CD4-positive, alpha-beta T cell (primary cell): ENCODE data around the gene PPFIBP2. TPM values are rescaled to one million over a fixed set of nuclear protein-coding genes. Genes with fewer than 3 reads are reported as not detected.

Experiments
- ATAC-seq: fragments of 200-7000 bp; cut with Tn5 transposase; one replicate; pipeline ENCODE4 v1.10.0; 2022; ENCODE audit warnings: mild to moderate bottlenecking; ENCODE audit not compliant: poor library complexity
- CTCF ChIA-PET: fragments of 350-600 bp; sonication (Branson Sonifier 250); formaldehyde crosslinking; loops from one replicate; lab custom pipeline; 2021; ENCODE audit warnings: antibody characterized with exemption, inconsistent platforms; lab: Charles Lee
- POLR2A ChIA-PET: fragments of 350-600 bp; sonication (Branson Sonifier 250); formaldehyde crosslinking; loops from one replicate; lab custom pipeline; 2021; ENCODE audit warnings: antibody characterized with exemption, inconsistent platforms; lab: Charles Lee
- DNase-seq, 14 experiments: peaks; one replicate each; pipeline ENCODE4 v3.0.0-alpha.2; 2013 to 2020; ENCODE audit warnings: mixed read lengths in 2 of 14
- H3K27ac ChIP-seq, 2 donors: one replicate each; pipeline versions ENCODE4 v1.5.1 to v1.7.0; 2013; ENCODE audit warnings: low read length in 2 of 2, low read depth in 1 of 2, mild to moderate bottlenecking in 1 of 2
- H3K27me3 ChIP-seq, 2 experiments: 1 replicate in 1 of 2; 2 replicates in 1 of 2; pipeline versions ENCODE4 v1.6.1 to v1.7.0; 2013; ENCODE audit warnings: low read length in 2 of 2, control low read depth in 1 of 2, mild to moderate bottlenecking in 1 of 2, moderate library complexity in 1 of 2; ENCODE audit not compliant: insufficient read depth in 2 of 2, control insufficient read depth in 1 of 2
- H3K36me3 ChIP-seq: one replicate; pipeline ENCODE4 v1.6.1; 2013; ENCODE audit warnings: low read length, control low read depth; ENCODE audit not compliant: insufficient read depth
- H3K4me1 ChIP-seq: one replicate; pipeline ENCODE4 v1.6.1; 2013; ENCODE audit warnings: low read length, control low read depth; ENCODE audit not compliant: insufficient read depth
- H3K4me3 ChIP-seq: one replicate; pipeline ENCODE4 v1.5.1; 2013; ENCODE audit warnings: mild to moderate bottlenecking, low read length, moderate library complexity
- H3K9me3 ChIP-seq, 2 experiments: 1 replicate in 1 of 2; 2 replicates in 1 of 2; pipeline versions ENCODE4 v1.6.1 to v1.7.0; 2013; ENCODE audit warnings: low read length in 2 of 2, mild to moderate bottlenecking in 2 of 2, control low read depth in 1 of 2, moderate library complexity in 1 of 2; ENCODE audit not compliant: control insufficient read depth in 1 of 2, insufficient read depth in 1 of 2
- H3K27ac Mint-ChIP-seq: one replicate; pipeline ENCODE4 v1.8.0; 2020; ENCODE audit warnings: mixed read lengths
- H3K27me3 Mint-ChIP-seq: one replicate; pipeline ENCODE4 v1.8.0; 2021; ENCODE audit warnings: mixed read lengths
- H3K36me3 Mint-ChIP-seq: one replicate; pipeline ENCODE4 v1.8.0; 2021; ENCODE audit warnings: low read depth, mixed read lengths
- H3K4me1 Mint-ChIP-seq: one replicate; pipeline ENCODE4 v1.8.0; 2021; ENCODE audit warnings: low read depth, mixed read lengths
- H3K4me3 Mint-ChIP-seq: one replicate; pipeline ENCODE4 v1.8.0; 2020; ENCODE audit warnings: mild to moderate bottlenecking, mixed read lengths
- H3K9me3 Mint-ChIP-seq: one replicate; pipeline ENCODE4 v1.8.0; 2020; ENCODE audit warnings: mixed read lengths
- intact Hi-C, 2 experiments: fragments of 100-400 bp; cut with DNase I in 1 of 2; cut with micrococcal nuclease in 1 of 2; formaldehyde crosslinking; loops; one replicate each; pipeline versions ENCODE4 v1.15.1 to v1.9.0; 2023 to 2025; cut with DNase I, micrococcal nuclease
- total RNA-seq, 174 experiments: library from RNA in 2 of 174; stranded (reverse) in 2 of 174; gene quantifications; one replicate each; pipeline ENCODE4 v1.2.3 and lab custom pipeline; 2021 to 2026
- TF ChIP-seq, protein P1 (sequence below): fragments of 200-600 bp; IDR thresholded peaks from one replicate; pipeline ENCODE4 v1.8.0; 2022; ENCODE audit warnings: antibody characterized with exemption, mild to moderate bottlenecking

PPFIBP2 gene
- total RNA-seq, 2 experiments from 2014 or later: 27.0 to 35.9 TPM

DNA sequence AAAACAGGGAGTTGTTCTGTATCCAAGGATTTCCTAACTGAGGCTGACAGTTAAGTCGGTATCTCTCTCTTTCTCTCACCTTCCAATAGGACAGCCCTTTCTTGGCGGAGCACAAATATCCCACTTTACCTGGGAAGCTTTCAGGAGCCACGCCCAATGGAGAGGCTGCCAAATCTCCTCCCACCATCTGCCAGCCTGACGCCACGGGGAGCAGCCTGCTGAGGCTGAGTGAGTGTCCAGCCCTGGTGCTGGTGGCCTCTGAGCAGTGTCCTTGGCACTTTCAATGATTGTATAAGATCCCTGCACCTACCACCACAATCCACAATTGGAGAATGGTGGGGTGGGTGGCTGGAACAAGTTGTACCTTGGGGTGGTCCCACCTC, 125.8 kb downstream of the PPFIBP2 start:
- ChIA-PET POLR2A (no interaction called here), CTCF (no interaction called here)
- Mint-ChIP-seq H3K4me1 (no peaks in the 10 kb centered on the region), H3K36me3 (peaks cover 88% of the 10 kb centered on the region), H3K27ac (no peak overlapping the region), H3K9me3 (no peaks in the 10 kb centered on the region), H3K27me3 (no peaks in the 10 kb centered on the region), H3K4me3 (no peak overlapping the region)
- DNase-seq: no peak
- H3K36me3 ChIP-seq: no peaks in the 10 kb centered on the region
- no peak overlapping the region for H3K4me3 ChIP-seq
- no peak for ATAC-seq
- no peak overlapping the region for H3K27ac ChIP-seq
- no peaks in the 10 kb centered on the region for H3K4me1 ChIP-seq
- H3K27me3 ChIP-seq: no peaks in the 10 kb centered on the region
- TF ChIP-seq, protein P1, sequence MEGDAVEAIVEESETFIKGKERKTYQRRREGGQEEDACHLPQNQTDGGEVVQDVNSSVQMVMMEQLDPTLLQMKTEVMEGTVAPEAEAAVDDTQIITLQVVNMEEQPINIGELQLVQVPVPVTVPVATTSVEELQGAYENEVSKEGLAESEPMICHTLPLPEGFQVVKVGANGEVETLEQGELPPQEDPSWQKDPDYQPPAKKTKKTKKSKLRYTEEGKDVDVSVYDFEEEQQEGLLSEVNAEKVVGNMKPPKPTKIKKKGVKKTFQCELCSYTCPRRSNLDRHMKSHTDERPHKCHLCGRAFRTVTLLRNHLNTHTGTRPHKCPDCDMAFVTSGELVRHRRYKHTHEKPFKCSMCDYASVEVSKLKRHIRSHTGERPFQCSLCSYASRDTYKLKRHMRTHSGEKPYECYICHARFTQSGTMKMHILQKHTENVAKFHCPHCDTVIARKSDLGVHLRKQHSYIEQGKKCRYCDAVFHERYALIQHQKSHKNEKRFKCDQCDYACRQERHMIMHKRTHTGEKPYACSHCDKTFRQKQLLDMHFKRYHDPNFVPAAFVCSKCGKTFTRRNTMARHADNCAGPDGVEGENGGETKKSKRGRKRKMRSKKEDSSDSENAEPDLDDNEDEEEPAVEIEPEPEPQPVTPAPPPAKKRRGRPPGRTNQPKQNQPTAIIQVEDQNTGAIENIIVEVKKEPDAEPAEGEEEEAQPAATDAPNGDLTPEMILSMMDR: no peak
- intact Hi-C loops: no loop called here
- no peaks in the 10 kb centered on the region for H3K9me3 ChIP-seq

DNA sequence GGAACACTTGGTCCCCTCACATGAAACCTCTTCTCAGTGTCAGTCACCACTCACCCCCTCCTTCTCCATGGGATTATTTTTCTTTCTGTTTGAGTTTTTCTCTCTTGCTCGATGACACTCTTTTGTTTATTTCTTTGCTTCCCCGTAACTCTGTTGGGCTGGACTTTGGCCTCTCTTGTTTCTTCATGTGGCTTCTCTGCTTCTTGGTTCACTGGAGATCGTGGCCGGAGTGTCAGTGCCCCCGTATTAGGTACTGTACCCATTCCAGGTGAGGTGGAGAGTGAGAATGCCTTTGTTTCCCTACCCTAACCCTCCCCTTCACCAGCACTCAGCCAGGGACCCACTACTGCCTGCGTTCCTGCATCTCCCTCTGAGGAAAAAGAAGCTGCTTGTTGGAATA, 127.0 kb downstream of the PPFIBP2 start:
- H3K4me1 Mint-ChIP-seq: no peaks in the 10 kb centered on the region
- H3K27me3 ChIP-seq: no peaks in the 10 kb centered on the region
- ATAC-seq: no peak
- no peaks in the 10 kb centered on the region for H3K9me3 Mint-ChIP-seq
- H3K27ac ChIP-seq: no peak overlapping the region
- intact Hi-C loops: no loop called here
- no peaks in the 10 kb centered on the region for H3K9me3 ChIP-seq
- POLR2A ChIA-PET: no interaction called here
- H3K4me3 Mint-ChIP-seq: no peak overlapping the region
- no peak for DNase-seq
- H3K27me3 Mint-ChIP-seq: no peaks in the 10 kb centered on the region
- H3K4me1 ChIP-seq: no peaks in the 10 kb centered on the region
- H3K36me3 ChIP-seq: no peaks in the 10 kb centered on the region
- TF ChIP-seq, protein P1: no peak
- no peak overlapping the region for H3K27ac Mint-ChIP-seq
- CTCF ChIA-PET: no interaction called here
- peaks cover 83% of the 10 kb centered on the region for H3K36me3 Mint-ChIP-seq
- no peak overlapping the region for H3K4me3 ChIP-seq

DNA sequence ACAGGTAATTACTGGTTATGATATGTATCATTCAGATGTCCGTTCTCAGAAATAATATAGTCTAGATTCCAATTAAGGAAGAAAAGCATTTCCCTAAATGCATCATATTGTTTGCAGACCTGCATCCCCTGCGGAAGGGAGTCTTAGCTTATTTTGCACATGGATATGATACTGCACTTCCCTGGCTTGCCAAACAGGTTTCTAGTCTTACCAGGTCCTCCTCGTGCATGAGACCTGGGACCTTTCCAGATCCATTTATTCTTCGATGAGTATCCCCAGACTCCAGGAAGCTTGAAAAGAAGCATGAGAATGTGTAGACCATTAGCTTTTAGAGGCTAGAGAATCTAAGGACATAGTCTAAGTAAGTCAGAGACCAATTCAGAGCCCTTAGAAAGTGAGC, 128.9 kb downstream of the PPFIBP2 start:
- peaks cover 81% of the 10 kb centered on the region for H3K36me3 Mint-ChIP-seq
- no peak overlapping the region for H3K27ac Mint-ChIP-seq
- TF ChIP-seq, protein P1: no peak
- DNase-seq: no peak
- intact Hi-C loops: no loop called here
- Histone ChIP-seq H3K27me3 (no peaks in the 10 kb centered on the region), H3K4me1 (no peaks in the 10 kb centered on the region), H3K36me3 (no peaks in the 10 kb centered on the region), H3K9me3 (no peaks in the 10 kb centered on the region), H3K4me3 (no peak overlapping the region), H3K27ac (no peak overlapping the region)
- POLR2A ChIA-PET: no interaction called here
- H3K4me3 Mint-ChIP-seq: no peak overlapping the region
- ATAC-seq: no peak
- no peaks in the 10 kb centered on the region for H3K4me1 Mint-ChIP-seq
- H3K27me3 Mint-ChIP-seq: no peaks in the 10 kb centered on the region
- no peaks in the 10 kb centered on the region for H3K9me3 Mint-ChIP-seq
- CTCF ChIA-PET: no interaction called here
